HUDEP-2 (cell line): ENCODE results near the gene LAMP5.

Experiments used
- DNase-seq, 76 experiments: peaks; one replicate each; lab custom pipeline; 2025; ENCODE audit not compliant: unreplicated experiment in 76 of 76; lab: John Stamatoyannopoulos, UW

Gene LAMP5

GRCh38 chr20:9531581-9531980 lies 17.2 kb downstream of the LAMP5 start:
- no peak for DNase-seq

- DNase-seq = no peak
Observed at GRCh38 chr20:9532069-9532838, 17.9 kb downstream of the LAMP5 start.

GRCh38 chr20:9534025-9534424 lies 19.6 kb downstream of the LAMP5 start:
- no peak for DNase-seq

GRCh38 chr20:9535449-9535848 lies 21.1 kb downstream of the LAMP5 start:
- no peak for DNase-seq

- DNase-seq = no peak
Observed at GRCh38 chr20:9543214-9543613, 28.8 kb downstream of the LAMP5 start.

- no peak for DNase-seq
Observed at GRCh38 chr20:9550283-9550682, 35.9 kb downstream of the LAMP5 start.

- no peak for DNase-seq
Observed at GRCh38 chr20:9550871-9551270, 36.5 kb downstream of the LAMP5 start.

- DNase-seq = no peak
Observed at GRCh38 chr20:9551808-9552550, 37.6 kb downstream of the LAMP5 start.

GRCh38 chr20:9555781-9556180 lies 41.4 kb downstream of the LAMP5 start:
- no peak for DNase-seq

GRCh38 chr20:9557411-9557810 lies 43.0 kb downstream of the LAMP5 start:
- DNase-seq = no peak

GRCh38 chr20:9565910-9566550 lies 51.6 kb downstream of the LAMP5 start:
- no peak for DNase-seq

GRCh38 chr20:9566977-9567376 lies 52.6 kb downstream of the LAMP5 start:
- DNase-seq = no peak

- no peak for DNase-seq
Observed at GRCh38 chr20:9570612-9571011, 56.2 kb downstream of the LAMP5 start.

GRCh38 chr20:9571783-9572182 lies 57.4 kb downstream of the LAMP5 start:
- no peak for DNase-seq

- no peak for DNase-seq
Observed at GRCh38 chr20:9572670-9573069, 58.3 kb downstream of the LAMP5 start.

GRCh38 chr20:9573335-9574151 lies 59.2 kb downstream of the LAMP5 start:
- no peak for DNase-seq

- no peak for DNase-seq
Observed at GRCh38 chr20:9574181-9574580, 59.8 kb downstream of the LAMP5 start.

GRCh38 chr20:9574776-9575175 lies 60.4 kb downstream of the LAMP5 start:
- DNase-seq = no peak

- no peak for DNase-seq
Observed at GRCh38 chr20:9575836-9576235, 61.4 kb downstream of the LAMP5 start.

GRCh38 chr20:9576695-9577094 lies 62.3 kb downstream of the LAMP5 start:
- no peak for DNase-seq

- DNase-seq = no peak
Observed at GRCh38 chr20:9577397-9577796, 63.0 kb downstream of the LAMP5 start.
